Stomach (tissue), 9 donors: Measurements from ENCODE around the gene SPATA3. TPM values are rescaled to one million over a fixed set of nuclear protein-coding genes. Genes with fewer than 3 reads are reported as not detected.

Experiments used
- DNase-seq, 2 donors: peaks; one replicate each; pipeline versions ENCODE4 v3.0.0 to v3.0.0-alpha.2; 2013 to 2019
- H3K27ac ChIP-seq, 5 donors: fragments of 200-600 bp in 4 of 5; sonication (generic) in 4 of 5; one replicate each; pipeline ENCODE4 v1.5.1; 2013 to 2019; ENCODE audit warnings: mild to moderate bottlenecking in 1 of 5, moderate library complexity in 1 of 5
- H3K27me3 ChIP-seq, 3 donors: fragments of 200-600 bp; sonication (generic); one replicate each; pipeline ENCODE4 v1.5.1; 2017 to 2019; ENCODE audit warnings: mixed run types in 1 of 3
- H3K36me3 ChIP-seq, 4 donors: fragments of 200-600 bp; sonication (generic); 1 replicate in 3 of 4; 2 replicates in 1 of 4; pipeline ENCODE4 v1.5.1; 2016 to 2019
- H3K4me1 ChIP-seq, 4 donors: fragments of 200-600 bp; sonication (generic); one replicate each; pipeline ENCODE4 v1.5.1; 2016 to 2019
- H3K4me3 ChIP-seq, 4 donors: fragments of 200-600 bp; sonication (generic) in 3 of 4; one replicate each; pipeline ENCODE4 v1.5.1; 2016 to 2019; ENCODE audit warnings: mild to moderate bottlenecking in 1 of 4
- H3K9me3 ChIP-seq, 4 donors: fragments of 200-600 bp; sonication (generic); one replicate each; pipeline ENCODE4 v1.5.1; 2016 to 2019
- CTCF ChIP-seq, 7 experiments: fragments of 450-650 bp in 4 of 7; fragments of 200-600 bp in 3 of 7; sonication (generic) in 3 of 7; IDR thresholded peaks; one replicate each; pipeline ENCODE4 v1.5.1; 2016 to 2019; ENCODE audit warnings: antibody characterized with exemption in 7 of 7, control low read depth in 2 of 7, mild to moderate bottlenecking in 1 of 7
- EP300 ChIP-seq: sonication (generic); formaldehyde crosslinking; IDR thresholded peaks from one replicate; pipeline ENCODE4 v1.6.1; 2017; ENCODE audit warnings: antibody characterized with exemption
- POLR2A ChIP-seq, 4 donors: fragments of 450-650 bp; IDR thresholded peaks; one replicate each; pipeline ENCODE4 v1.6.1; 2016; ENCODE audit warnings: antibody characterized with exemption in 4 of 4, control low read depth in 2 of 4, mild to moderate bottlenecking in 1 of 4, moderate library complexity in 1 of 4
- POLR2AphosphoS5 ChIP-seq, 3 donors: sonication (generic); formaldehyde crosslinking; IDR thresholded peaks; one replicate each; pipeline ENCODE4 v1.6.1; 2016; ENCODE audit warnings: antibody characterized with exemption in 3 of 3
- WGBS, 5 donors: extraction: QIAGEN DNeasy Blood & Tissue Kit in 3 of 5; methylation state at CpG; one replicate each; pipeline versions ENCODE4 v1.1.5 to v1.1.7; 2013 to 2018; 5-methylcytosine and 5-hydroxymethylcytosine counted together
- intact Hi-C: fragments of 100-400 bp; cut with DNase I; formaldehyde crosslinking; loops from one replicate; pipeline ENCODE4 v1.15.1; 2023; ENCODE audit warnings: low total_unique reads
- polyA plus RNA-seq, 3 donors: library from polyadenylated mRNA; stranded (reverse); fragments of 200-250 nt; gene quantifications; one replicate each; pipeline ENCODE4 v1.2.3, GENCODE V29; 2013
- total RNA-seq, 5 donors: library from RNA; depleted of rRNA; stranded (reverse); fragments of >200 nt; gene quantifications; one replicate each; pipeline versions ENCODE4 v1.1.0 to v1.2.3, GENCODE V29; 2014 to 2016
- donor health status: healthy with polysubstance abuse.
- donor health status: Bipolar disorder and iron deficiency.
- donor health status: healthy.

SPATA3 gene
- total and polyA plus RNA-seq, 8 donors: not detected

- Histone ChIP-seq H3K4me1 (peaks cover 5 to 6% (median 5%) of the 10 kb centered on the region in 4 donors), H3K9me3 (peaks cover 0 to 3% (median 0%) of the 10 kb centered on the region in 4 donors), H3K27me3 (peaks cover 9 to 53% (median 11%) of the 10 kb centered on the region in 3 donors), H3K4me3 (no peak overlapping the region), H3K36me3 (no peaks in the 10 kb centered on the region), H3K27ac (no peak overlapping the region)
- TF ChIP-seq POLR2AphosphoS5 (IDR thresholded peaks at IDR 0.05): no peak
- WGBS, 5 donors: 70 to 85% (median 78%) methylated on average over 6 to 7 of the region's 7 CpGs
- DNase-seq: no peak
- intact Hi-C loops: no loop called here
Measured at GRCh38 chr2:230991598-230991997, 4.3 kb upstream of the SPATA3 start.

- TF ChIP-seq POLR2AphosphoS5 (IDR thresholded peaks at IDR 0.05) (no peak), EP300 (no peak), CTCF (IDR thresholded peaks at IDR 0.05) (no peak), POLR2A (IDR thresholded peaks at IDR 0.05) (no peak)
- DNase-seq: no peak
- Histone ChIP-seq H3K27me3 (peaks cover 0 to 50% (median 11%) of the 10 kb centered on the region in 3 donors), H3K4me3 (no peak overlapping the region), H3K9me3 (no peaks in the 10 kb centered on the region), H3K36me3 (no peaks in the 10 kb centered on the region), H3K4me1 (peaks cover 0 to 4% (median 0%) of the 10 kb centered on the region in 4 donors), H3K27ac (no peak overlapping the region)
- intact Hi-C loops: no loop called here
Measured at GRCh38 chr2:230996661-230997060, 740 bp downstream of the SPATA3 start.

GRCh38 chr2:230998882-230999281, 3.0 kb downstream of the SPATA3 start:
- no peak overlapping the region for H3K4me3 ChIP-seq
- intact Hi-C loops: no loop called here
- no peak overlapping the region for H3K27ac ChIP-seq
- peaks cover 0 to 50% (median 11%) of the 10 kb centered on the region in 3 donors for H3K27me3 ChIP-seq
- WGBS, 5 donors: 85 to 96% (median 91%) methylated on average over 2 of the region's 2 CpGs
- H3K4me1 ChIP-seq: peaks cover 0 to 4% (median 0%) of the 10 kb centered on the region in 4 donors
- DNase-seq: no peak
- no peaks in the 10 kb centered on the region for H3K9me3 ChIP-seq
- TF ChIP-seq EP300: no peak
- TF ChIP-seq POLR2A (IDR thresholded peaks at IDR 0.05): no peak
- H3K36me3 ChIP-seq: no peaks in the 10 kb centered on the region

GRCh38 chr2:230999477-230999876, 3.6 kb downstream of the SPATA3 start:
- Histone ChIP-seq H3K9me3 (no peaks in the 10 kb centered on the region), H3K36me3 (no peaks in the 10 kb centered on the region), H3K4me3 (no peak overlapping the region), H3K27ac (no peak overlapping the region), H3K27me3 (peaks cover 0 to 50% (median 11%) of the 10 kb centered on the region in 3 donors), H3K4me1 (peaks cover 0 to 4% (median 0%) of the 10 kb centered on the region in 4 donors)
- WGBS, 5 donors: 47 to 75% (median 64%) methylated on average over 4 of the region's 4 CpGs
- no peak for TF ChIP-seq POLR2A (IDR thresholded peaks at IDR 0.05)
- TF ChIP-seq CTCF (IDR thresholded peaks at IDR 0.05): no peak
- no peak for TF ChIP-seq EP300
- TF ChIP-seq POLR2AphosphoS5 (IDR thresholded peaks at IDR 0.05): no peak
- DNase-seq: no peak
- intact Hi-C loops: no loop called here

- no peak overlapping the region for H3K4me3 ChIP-seq
- intact Hi-C loops: no loop called here
Measured at GRCh38 chr2:231000211-231000904, 4.4 kb downstream of the SPATA3 start.

More at GRCh38 chr2:231000211-231000904, 4.4 kb downstream of the SPATA3 start:
- DNase-seq: peak; percentile 49 to 52
- H3K4me1 ChIP-seq: peaks cover 0 to 4% (median 0%) of the 10 kb centered on the region in 4 donors
- no peaks in the 10 kb centered on the region for H3K9me3 ChIP-seq
- peaks cover 0 to 50% (median 11%) of the 10 kb centered on the region in 3 donors for H3K27me3 ChIP-seq
- no peak for TF ChIP-seq EP300
- no peak for TF ChIP-seq POLR2A (IDR thresholded peaks at IDR 0.05)
- peak in 2 of 7 experiments; percentile 15 to 21 for TF ChIP-seq CTCF (IDR thresholded peaks at IDR 0.05)
- TF ChIP-seq POLR2AphosphoS5 (IDR thresholded peaks at IDR 0.05): no peak
- no peaks in the 10 kb centered on the region for H3K36me3 ChIP-seq
- H3K27ac ChIP-seq: no peak overlapping the region
- 20 to 51% (median 25%) methylated on average over 24 of the region's 24 CpGs for WGBS, 5 donors
